SH-SY5Y (cell line): Measurements from ENCODE around the gene MAP7D3.

Source experiments
- GATA2 ChIP-seq: IDR thresholded peaks from 2 replicates; pipeline ENCODE4 v1.6.1; 2011; ENCODE audit warnings: mild to moderate bottlenecking, low read depth, low read length
- GATA3 ChIP-seq: IDR thresholded peaks from 2 replicates; pipeline ENCODE4 v1.6.1; 2011; ENCODE audit warnings: low read depth, mild to moderate bottlenecking, low read length, moderate library complexity

Gene MAP7D3

GRCh38 chrX:136200466-136200865 is 50.7 kb downstream of the MAP7D3 start:
- no peak for TF ChIP-seq GATA3
- no peak for TF ChIP-seq GATA2

- TF ChIP-seq GATA2: no peak
- no peak for TF ChIP-seq GATA3
These were observed 51.8 kb downstream of the MAP7D3 start for GRCh38 chrX:136199365-136199764.

- TF ChIP-seq GATA2 (no peak), GATA3 (no peak)
These were observed 52.4 kb downstream of the MAP7D3 start for GRCh38 chrX:136198678-136199243.

DNA sequence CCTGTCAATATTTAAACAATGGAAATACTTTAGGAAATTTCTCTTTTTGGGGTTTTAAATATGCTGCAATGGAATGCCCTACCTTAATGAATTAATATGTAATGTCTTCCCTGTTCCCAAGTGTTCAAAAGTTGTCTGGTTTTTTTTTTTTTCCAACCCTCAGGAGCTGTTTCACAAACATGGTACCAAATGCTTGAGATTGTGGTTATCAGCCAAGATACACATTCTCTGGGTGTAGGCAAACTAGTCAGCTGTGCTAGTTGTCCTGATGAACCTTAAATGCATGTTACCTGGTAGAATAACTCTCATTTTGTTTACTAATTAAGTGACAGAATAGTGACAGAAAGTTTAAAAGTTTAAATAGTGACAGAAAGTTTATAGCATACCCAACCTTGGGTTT is 53.2 kb downstream of the MAP7D3 start:
- no peak for TF ChIP-seq GATA2
- no peak for TF ChIP-seq GATA3

DNA sequence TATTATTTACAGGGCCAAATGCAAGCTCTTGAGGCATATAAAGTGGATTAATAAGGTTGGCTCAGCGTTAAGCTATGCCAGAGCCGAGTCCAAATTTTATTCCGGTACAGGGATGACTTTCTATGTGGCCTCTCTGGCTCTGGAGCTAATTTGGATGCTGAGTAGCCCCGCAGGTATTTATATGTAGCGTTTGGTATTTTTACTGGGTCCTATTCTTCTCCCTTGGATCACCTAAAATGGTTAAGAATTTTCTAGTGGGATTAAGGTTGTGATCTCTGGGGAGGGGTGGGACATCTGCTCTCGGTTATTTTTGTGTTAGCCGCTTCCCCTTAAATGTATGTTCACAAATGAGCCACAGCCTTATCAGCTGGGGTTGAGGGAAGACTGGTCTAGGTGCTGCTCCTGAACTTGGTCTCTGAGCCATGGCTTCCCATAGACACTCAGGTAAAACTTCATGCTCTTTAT is 54.5 kb downstream of the MAP7D3 start:
- no peak for TF ChIP-seq GATA2
- TF ChIP-seq GATA3: no peak

- TF ChIP-seq GATA3 (no peak), GATA2 (no peak)
These were observed 56.0 kb downstream of the MAP7D3 start for GRCh38 chrX:136195247-136195646.

GRCh38 chrX:136194536-136194935 is 56.7 kb downstream of the MAP7D3 start:
- TF ChIP-seq GATA2 (no peak), GATA3 (no peak)

DNA sequence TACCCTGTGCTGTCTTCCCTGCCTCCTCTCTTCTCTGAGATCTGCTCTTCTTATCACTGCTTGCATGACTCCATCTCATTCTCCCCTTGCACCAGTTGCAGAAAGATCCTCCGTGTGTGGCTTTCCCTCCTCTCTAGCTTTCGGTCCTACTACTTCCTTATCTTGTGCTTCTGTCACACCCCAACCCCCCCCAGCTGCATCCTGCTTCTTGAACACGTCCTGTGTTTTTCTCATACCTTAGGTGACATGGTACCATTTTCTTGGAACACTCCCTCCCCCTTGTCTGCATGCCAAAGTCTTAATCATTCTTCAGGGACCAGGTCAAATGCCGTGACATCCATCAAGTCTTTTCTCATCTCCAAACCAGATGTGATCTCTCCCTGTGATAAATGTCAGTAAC is 57.4 kb downstream of the MAP7D3 start:
- TF ChIP-seq GATA2 (no peak), GATA3 (no peak)

GRCh38 chrX:136192839-136193414 is 58.3 kb downstream of the MAP7D3 start:
- no peak for TF ChIP-seq GATA3
- TF ChIP-seq GATA2: no peak

GRCh38 chrX:136192135-136192534 is 59.1 kb downstream of the MAP7D3 start:
- TF ChIP-seq GATA2 (no peak), GATA3 (no peak)

DNA sequence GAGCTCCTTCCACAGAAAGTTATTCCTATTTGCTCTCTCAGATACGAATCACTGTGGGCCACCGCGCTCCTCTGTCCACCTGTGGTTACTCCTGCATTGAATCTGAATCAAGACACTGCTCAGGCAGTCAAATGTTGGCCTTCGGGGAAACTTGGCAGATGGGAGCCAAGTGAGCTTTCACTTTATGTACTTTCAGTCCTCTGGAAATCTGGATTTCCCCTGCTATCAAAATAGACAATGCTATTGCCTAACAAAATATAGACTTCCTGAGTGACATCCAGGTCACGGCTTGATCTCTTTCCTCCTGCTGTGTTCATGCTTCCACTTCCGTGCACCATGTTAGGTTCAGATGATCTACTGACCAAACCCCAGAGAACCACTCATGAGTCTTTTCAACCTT is 60.0 kb downstream of the MAP7D3 start:
- TF ChIP-seq GATA3 (no peak), GATA2 (no peak)

- TF ChIP-seq GATA2 (no peak), GATA3 (no peak)
These were observed 61.0 kb downstream of the MAP7D3 start for GRCh38 chrX:136190038-136190713.

GRCh38 chrX:136189222-136189621 is 62.0 kb downstream of the MAP7D3 start:
- no peak for TF ChIP-seq GATA2

DNA sequence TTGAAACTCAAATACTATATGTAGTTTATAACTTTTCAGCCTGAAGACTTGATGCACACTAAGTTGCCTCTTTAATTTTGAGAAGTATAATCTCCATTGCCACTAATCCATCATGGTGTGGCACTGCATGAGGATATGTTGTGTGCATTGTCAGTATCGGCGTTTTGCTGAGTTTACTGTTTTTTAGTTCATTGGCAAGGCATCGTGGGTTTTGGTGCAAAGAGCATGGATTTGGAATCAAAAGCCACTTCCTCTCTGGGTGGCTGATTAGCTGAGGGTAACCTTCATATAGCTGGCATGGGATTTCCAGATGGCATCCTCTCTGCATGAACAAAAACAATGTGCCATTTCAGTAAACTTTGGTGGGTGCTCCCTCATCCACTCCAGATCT is 65.2 kb downstream of the MAP7D3 start:
- TF ChIP-seq GATA3: no peak
- no peak for TF ChIP-seq GATA2

GRCh38 chrX:136185401-136186022 is 65.7 kb downstream of the MAP7D3 start:
- TF ChIP-seq GATA3: no peak
- no peak for TF ChIP-seq GATA2
